ENCODE data around the gene BIN1.

The BIN1 gene

DNA sequence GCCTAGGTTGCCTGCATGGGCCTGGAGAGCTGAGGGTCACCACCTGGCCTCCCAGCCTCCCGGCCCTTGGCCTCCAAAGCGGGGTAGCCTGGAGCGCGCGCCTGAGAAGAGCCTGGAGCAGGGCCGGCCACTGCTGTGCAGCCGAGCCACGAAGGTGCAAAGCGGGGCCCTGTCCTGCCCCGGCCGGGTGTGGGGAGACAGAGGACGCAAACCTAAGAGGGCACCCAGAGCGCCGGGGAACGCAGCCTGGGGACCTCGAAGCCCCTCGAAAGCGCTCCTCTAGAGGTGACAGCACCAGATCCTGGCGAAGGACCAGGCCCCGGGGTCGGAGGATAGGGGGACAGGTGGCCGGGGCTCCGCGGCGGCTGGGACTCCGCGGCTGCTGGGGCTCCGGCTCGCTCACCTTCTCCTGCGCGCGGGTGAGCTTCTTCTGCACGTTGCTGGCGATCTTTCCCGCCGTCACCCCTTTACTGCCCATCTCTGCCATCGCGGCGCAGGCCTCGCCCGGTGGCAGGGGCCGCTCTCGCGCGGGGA, 430 bp downstream of the BIN1 start:
- TF ChIP-seq, protein P1, sequence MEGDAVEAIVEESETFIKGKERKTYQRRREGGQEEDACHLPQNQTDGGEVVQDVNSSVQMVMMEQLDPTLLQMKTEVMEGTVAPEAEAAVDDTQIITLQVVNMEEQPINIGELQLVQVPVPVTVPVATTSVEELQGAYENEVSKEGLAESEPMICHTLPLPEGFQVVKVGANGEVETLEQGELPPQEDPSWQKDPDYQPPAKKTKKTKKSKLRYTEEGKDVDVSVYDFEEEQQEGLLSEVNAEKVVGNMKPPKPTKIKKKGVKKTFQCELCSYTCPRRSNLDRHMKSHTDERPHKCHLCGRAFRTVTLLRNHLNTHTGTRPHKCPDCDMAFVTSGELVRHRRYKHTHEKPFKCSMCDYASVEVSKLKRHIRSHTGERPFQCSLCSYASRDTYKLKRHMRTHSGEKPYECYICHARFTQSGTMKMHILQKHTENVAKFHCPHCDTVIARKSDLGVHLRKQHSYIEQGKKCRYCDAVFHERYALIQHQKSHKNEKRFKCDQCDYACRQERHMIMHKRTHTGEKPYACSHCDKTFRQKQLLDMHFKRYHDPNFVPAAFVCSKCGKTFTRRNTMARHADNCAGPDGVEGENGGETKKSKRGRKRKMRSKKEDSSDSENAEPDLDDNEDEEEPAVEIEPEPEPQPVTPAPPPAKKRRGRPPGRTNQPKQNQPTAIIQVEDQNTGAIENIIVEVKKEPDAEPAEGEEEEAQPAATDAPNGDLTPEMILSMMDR (IDR thresholded peaks at IDR 0.05; ENCODE audit: control insufficient read depth, insufficient read depth, low read depth, low read length, missing control alignments) = no peak
- DNase-seq (ENCODE audit: low read depth) = no peak
- H3K4me3 ChIP-seq (ENCODE audit: control insufficient read depth, low read depth, low read length) = peak overlapping the region; percentile 63

DNA sequence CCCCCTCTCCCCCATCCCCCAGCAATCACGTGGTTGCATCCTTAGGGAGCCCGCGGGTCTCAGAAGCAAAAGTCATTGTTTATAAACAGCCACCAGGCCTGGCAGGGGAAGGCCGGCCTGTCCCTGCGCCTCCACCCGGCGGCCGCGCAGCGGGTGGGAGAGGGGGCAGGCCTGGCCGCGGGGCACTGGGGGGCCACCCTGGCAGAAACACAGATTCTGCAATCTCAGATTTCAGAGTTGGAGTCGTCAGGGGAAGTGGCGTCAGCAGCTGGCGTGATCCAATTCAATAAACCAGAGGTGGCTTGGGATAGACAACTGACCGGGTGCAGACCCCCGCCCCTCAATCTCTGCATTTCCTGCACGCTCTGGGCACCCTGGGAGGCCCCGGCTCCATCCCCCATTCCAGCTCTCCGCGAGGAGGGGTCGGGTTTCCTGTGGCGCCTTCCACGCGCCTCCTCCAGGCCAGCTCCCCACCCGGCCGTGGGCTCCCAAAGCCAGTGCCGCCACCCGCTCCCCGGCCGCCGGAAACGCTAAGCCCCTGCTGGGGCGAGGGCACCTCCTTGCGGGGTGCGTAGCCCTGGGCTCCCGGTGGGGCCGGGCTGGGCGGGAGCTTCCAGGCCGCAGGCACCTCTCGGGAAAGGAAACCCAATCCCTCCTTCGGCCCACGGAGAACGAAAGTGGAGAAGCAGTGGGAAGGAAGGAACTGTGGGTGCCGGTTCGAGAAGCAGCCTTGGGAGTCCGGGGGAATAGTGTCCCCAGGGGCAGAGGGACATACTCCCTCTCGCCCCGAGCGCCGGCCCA, 1.1 kb downstream of the BIN1 start:
- TF ChIP-seq, protein P1 (IDR thresholded peaks at IDR 0.05; ENCODE audit: control insufficient read depth, insufficient read depth, low read depth, low read length, missing control alignments) = no peak
- no peak for DNase-seq (ENCODE audit: low read depth)
- H3K4me3 ChIP-seq (ENCODE audit: control insufficient read depth, low read depth, low read length) = peak overlapping the region; percentile 63

DNA sequence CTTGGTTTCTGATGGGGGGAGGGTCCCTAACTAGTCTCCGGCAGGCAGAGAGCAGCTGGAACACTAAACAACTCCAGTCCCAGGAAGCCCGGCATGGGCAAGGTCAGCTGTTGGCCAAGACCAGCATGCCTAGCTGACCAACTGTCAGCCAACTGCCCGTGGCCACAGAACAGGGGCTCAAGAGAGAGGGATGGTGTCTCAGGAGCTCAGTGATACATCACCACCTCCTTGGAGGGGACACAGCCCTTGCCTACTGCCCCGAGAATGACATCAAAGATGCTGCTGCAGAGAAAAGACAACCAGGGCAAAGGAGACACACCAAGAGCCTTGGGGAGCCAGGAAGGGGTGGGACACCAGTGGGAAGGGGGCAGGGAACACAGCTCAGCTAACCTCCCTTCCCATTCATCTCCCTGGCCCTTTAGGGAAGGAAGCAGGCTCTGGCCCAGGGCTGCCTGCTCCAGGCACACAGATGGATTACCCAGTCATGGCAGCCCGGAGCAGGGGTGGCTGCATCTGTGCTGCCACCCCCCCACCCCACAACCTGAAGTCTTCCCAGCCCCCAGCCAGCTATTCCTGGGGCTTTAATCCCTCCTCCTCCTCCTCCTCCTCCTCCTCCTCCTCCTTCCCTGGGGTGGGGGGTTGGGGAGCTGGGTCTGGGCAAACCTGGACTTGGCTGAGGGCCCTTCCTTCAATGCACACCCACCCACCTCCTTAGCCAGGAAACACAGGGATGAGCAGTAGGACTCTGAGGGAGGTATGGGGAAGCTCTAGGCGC, 1.9 kb downstream of the BIN1 start:
- TF ChIP-seq, protein P1 (IDR thresholded peaks at IDR 0.05; ENCODE audit: control insufficient read depth, insufficient read depth, low read depth, low read length, missing control alignments) = no peak
- H3K4me3 ChIP-seq (ENCODE audit: control insufficient read depth, low read depth, low read length) = peak overlapping the region; percentile 63
- DNase-seq (ENCODE audit: low read depth) = no peak

DNA sequence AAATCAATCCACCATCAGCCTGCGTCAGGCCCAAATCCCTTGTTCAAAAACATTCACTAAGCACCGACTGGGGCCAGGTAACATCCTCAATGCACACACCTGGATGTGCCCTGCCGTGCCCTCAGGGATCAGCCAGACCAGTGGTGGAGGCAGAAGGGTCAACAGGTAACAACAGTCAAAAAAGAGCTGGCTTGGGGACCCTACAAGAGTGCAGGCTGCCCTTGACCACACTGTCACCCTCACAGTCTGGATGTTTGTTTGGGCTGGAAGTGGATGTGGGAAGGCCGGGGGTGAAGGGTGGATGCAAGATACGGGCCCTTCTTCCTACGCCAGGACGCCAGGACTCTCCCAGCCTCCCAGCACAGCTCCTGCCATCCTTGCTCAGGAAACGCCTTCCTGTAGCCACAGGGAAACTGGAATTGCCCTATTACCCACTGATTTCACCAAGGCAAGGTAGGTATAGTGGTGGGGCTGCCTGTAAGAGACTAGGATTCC, 2.7 kb downstream of the BIN1 start:
- H3K4me3 ChIP-seq (ENCODE audit: control insufficient read depth, low read depth, low read length) = no peak overlapping the region
- TF ChIP-seq, protein P1 (IDR thresholded peaks at IDR 0.05; ENCODE audit: control insufficient read depth, insufficient read depth, low read depth, low read length, missing control alignments) = no peak
- DNase-seq (ENCODE audit: low read depth) = no peak

DNA sequence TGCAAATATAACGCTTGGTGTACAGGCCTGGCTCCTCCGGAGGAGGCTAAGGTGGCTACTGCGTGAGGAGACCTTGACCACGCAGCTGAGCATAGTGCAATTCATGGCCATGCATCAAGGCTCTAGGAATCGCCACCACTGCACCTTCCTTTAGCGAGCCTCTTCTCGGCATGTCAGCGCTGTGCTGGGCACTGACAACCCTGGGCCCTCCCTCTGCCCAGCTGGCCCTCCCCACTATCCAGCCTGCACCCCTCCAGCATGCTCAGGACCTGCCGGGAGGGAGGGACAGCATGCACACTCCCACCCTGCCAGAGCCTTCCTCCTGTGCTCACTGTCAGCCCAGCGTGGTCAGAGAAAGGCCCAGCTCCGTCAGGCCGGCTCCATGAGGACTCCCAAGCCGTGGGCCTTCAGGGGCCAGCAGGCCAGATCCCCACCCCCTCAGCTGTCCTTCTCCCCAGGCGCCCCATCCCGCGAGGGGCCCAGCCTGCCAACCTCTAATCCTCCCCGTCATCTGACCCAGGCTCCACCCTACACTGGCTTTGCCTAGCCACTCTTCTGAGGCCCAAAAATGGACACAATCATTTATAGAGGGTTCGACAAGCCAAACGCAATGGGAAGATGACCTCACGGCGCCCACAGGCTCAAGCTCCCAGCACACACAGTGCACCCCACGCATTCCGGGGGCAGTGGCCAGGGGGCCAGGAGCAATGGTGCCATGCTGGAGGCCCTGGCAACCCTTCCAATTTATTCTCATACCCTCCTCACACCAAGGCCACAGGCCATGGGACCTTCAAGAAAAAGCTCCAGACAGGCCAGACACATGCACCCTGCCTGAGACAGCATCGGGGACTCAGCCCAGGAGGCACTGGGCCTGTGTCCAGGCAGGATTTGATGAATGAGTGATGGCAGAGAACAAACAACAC, 3.5 kb downstream of the BIN1 start:
- DNase-seq (ENCODE audit: low read depth) = no peak
- H3K4me3 ChIP-seq (ENCODE audit: control insufficient read depth, low read depth, low read length) = no peak overlapping the region
- TF ChIP-seq, protein P1 (IDR thresholded peaks at IDR 0.05; ENCODE audit: control insufficient read depth, insufficient read depth, low read depth, low read length, missing control alignments) = no peak
